ENCODE results near the gene P2RY8.
"Not testable (repeated sequence)": the region's sequence is repeated elsewhere in the genome, so short reads cannot be mapped to it uniquely, and the experiment has no call there.

The P2RY8 gene

GRCh38 chrX:1545776-1546408, 8.9 kb upstream of the P2RY8 start:
- no peak for DNase-seq (ENCODE audit: low read depth in 2 of 3, low spot score in 2 of 3)

GRCh38 chrX:1542994-1543725, 6.2 kb upstream of the P2RY8 start:
- DNase-seq (ENCODE audit: low read depth in 2 of 3, low spot score in 2 of 3) = no peak

GRCh38 chrX:1539146-1539545, 2.2 kb upstream of the P2RY8 start:
- DNase-seq (ENCODE audit: low read depth in 2 of 3, low spot score in 2 of 3) = not testable (repeated sequence)

GRCh38 chrX:1537716-1538090, 718 bp upstream of the P2RY8 start:
- DNase-seq (ENCODE audit: low read depth in 2 of 3, low spot score in 2 of 3) = not testable (repeated sequence)

GRCh38 chrX:1536712-1537030, 314 bp downstream of the P2RY8 start:
- DNase-seq (ENCODE audit: low read depth in 2 of 3, low spot score in 2 of 3) = peak in 2 of 3 experiments; percentile 20 to 40

GRCh38 chrX:1535241-1536041, 1.5 kb downstream of the P2RY8 start:
- DNase-seq (ENCODE audit: low read depth in 2 of 3, low spot score in 2 of 3) = peak in 2 of 3 experiments; percentile 29 to 36

- DNase-seq (ENCODE audit: low read depth in 2 of 3, low spot score in 2 of 3) = peak; percentile 25 to 34 (median 29)
These were observed 2.5 kb downstream of the P2RY8 start for GRCh38 chrX:1534301-1535168.

- no peak for DNase-seq (ENCODE audit: low read depth in 2 of 3, low spot score in 2 of 3)
These were observed 3.9 kb downstream of the P2RY8 start for GRCh38 chrX:1533058-1533457.

GRCh38 chrX:1531096-1531890, 5.7 kb downstream of the P2RY8 start:
- no peak for DNase-seq (ENCODE audit: low read depth in 2 of 3, low spot score in 2 of 3)

GRCh38 chrX:1529756-1530155, 7.2 kb downstream of the P2RY8 start:
- DNase-seq (ENCODE audit: low read depth in 2 of 3, low spot score in 2 of 3) = no peak

- DNase-seq (ENCODE audit: low read depth in 2 of 3, low spot score in 2 of 3) = no peak
These were observed 7.7 kb downstream of the P2RY8 start for GRCh38 chrX:1529328-1529727.

- DNase-seq (ENCODE audit: low read depth in 2 of 3, low spot score in 2 of 3) = no peak
These were observed 8.1 kb downstream of the P2RY8 start for GRCh38 chrX:1528884-1529203.

GRCh38 chrX:1528186-1528883, 8.7 kb downstream of the P2RY8 start:
- DNase-seq (ENCODE audit: low read depth in 2 of 3, low spot score in 2 of 3) = no peak

- no peak for DNase-seq (ENCODE audit: low read depth in 2 of 3, low spot score in 2 of 3)
These were observed 9.5 kb downstream of the P2RY8 start for GRCh38 chrX:1527457-1527856.

- no peak for DNase-seq (ENCODE audit: low read depth in 2 of 3, low spot score in 2 of 3)
These were observed 10.4 kb downstream of the P2RY8 start for GRCh38 chrX:1526565-1526964.

GRCh38 chrX:1525583-1526355, 11.2 kb downstream of the P2RY8 start:
- DNase-seq (ENCODE audit: low read depth in 2 of 3, low spot score in 2 of 3) = no peak

- no peak for DNase-seq (ENCODE audit: low read depth in 2 of 3, low spot score in 2 of 3)
These were observed 12.0 kb downstream of the P2RY8 start for GRCh38 chrX:1524874-1525582.

GRCh38 chrX:1522905-1523304, 14.1 kb downstream of the P2RY8 start:
- DNase-seq (ENCODE audit: low read depth in 2 of 3, low spot score in 2 of 3) = not testable (repeated sequence)

All from activated CD8-positive, alpha-beta memory T cell treated with anti-CD3 and anti-CD28 coated beads for 48 hours (primary cell).